GM19351 (cell line): ENCODE data around the gene ZMYM4.

ENCODE experiments used
- ATAC-seq: cut with Tn5 transposase; IDR thresholded peaks from one replicate; pipeline ENCODE4 v1.9.1; 2021; ENCODE audit warnings: mild to moderate bottlenecking, moderate library complexity; ENCODE audit not compliant: unreplicated experiment

Gene ZMYM4

GRCh38 chr1:35274197-35274596 lies 5.7 kb downstream of the ZMYM4 start:
- ATAC-seq = no peak

GRCh38 chr1:35278886-35279554 lies 10.5 kb downstream of the ZMYM4 start:
- ATAC-seq = no peak

GRCh38 chr1:35279555-35279904 lies 11.0 kb downstream of the ZMYM4 start:
- no peak for ATAC-seq

DNA sequence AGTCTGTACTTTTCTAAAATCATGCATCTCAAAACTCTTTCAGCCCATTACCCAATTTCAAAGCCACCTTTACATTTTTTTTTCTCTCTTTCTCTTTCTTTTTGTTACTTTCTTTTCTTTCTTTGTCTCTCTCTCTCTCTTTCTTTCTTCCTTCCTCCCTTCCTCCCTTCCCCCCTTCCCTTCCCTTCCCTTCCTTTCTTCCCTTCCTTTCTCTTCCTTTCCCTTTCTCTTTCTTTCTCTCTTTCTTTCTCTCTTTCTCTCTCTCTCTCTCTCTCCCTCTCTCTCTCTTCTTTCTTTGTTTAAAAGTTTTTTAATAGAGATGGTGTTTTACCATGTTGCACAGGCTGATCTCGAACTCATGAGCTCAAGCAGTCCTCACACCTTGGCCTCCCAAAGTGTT lies 11.5 kb downstream of the ZMYM4 start:
- ATAC-seq = no peak

DNA sequence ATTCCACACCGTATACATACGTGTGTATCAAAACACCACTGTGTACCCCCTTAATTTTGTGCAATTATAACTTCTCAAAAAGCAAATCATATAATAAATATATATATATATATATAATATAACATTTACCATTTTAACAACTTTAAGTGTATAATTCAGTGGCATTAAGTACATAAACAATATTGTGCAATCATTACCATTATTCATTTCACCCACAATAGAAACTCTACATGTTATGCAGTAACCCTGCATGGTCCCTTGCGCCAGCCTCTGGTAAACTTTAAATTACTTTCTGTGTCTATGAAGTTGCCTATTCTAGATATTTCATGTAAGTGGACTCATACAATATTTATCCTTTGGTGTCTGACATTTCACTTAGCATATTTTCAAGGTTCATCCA lies 13.1 kb downstream of the ZMYM4 start:
- no peak for ATAC-seq

- ATAC-seq = no peak
Measured at GRCh38 chr1:35282172-35282571, 13.7 kb downstream of the ZMYM4 start.

DNA sequence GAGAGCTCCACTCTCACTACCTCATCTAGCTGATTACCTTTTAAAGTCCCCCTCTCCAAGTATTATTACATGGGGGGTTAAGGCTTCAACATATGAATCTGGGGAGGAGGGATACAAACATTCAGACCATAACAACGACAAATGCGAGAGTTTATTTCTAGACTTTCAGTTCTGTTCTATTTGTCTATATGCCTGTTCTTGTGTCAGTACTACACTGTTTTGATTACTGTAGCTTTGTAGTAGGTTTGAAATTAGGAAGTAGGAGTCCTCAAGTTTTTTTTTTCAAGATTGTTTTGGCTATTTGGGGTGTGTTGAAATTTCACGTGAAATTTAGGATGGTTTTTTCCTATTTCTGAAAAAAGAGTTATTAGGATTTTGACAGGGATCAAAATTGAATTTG lies 16.3 kb downstream of the ZMYM4 start:
- no peak for ATAC-seq

DNA sequence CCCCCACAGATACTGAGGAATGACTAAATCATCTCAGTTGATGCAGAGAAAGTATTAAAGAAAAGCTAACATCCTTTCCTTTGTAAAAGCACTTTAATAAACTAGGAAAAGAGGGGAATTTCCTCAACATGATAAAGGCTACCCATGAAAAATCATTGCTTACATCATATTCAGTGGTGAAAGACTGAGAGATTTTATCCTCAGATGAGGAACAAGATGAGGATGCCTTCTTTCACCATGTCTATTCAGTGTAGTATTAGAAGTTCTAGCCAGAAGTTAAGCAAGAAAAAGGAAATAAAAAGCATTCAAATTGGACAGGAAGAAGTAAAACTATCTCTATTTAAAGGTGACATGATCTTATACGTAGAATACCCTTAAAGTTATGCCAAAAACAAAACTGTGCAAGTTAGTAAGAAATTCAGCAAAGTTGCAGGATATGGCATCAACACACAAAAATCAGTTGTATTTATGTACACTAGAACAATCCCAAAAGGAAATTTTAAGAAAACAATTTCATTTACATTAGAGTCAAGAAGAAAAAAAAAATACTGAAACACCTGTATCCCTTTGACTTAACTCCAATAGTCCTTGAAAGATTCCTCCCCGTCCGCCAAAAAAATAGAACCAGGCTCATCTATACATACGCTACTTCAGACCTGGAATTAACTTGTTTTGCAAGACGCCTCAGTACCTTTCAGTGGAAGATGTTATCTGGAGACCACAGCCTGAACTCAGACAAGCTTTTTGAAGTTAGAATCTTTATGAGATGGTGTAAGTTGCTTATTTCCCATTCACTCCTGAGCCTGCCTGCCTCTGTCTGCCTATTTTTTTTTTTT lies 17.5 kb downstream of the ZMYM4 start:
- no peak for ATAC-seq

GRCh38 chr1:35287807-35288640 lies 19.5 kb downstream of the ZMYM4 start:
- no peak for ATAC-seq

DNA sequence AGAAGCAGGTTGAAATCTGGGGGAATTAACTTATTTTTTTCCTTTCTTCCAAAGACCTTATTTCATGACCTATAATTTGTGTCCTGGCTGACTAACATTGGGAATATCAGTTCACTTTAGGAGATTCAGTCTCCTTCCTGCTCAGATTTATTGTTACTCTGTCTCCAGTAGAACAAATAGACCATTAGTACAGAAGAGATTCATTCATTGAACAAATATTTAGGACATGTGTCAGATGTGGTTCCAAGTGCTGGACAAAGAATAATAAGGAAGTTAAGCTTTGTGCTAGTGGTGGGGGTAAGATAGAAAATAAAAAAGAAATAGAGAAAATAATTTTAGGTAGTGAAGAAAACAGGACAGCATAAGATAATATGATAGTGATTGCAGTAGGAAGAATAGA lies 20.3 kb downstream of the ZMYM4 start:
- ATAC-seq = no peak

- ATAC-seq = no peak
Measured at GRCh38 chr1:35290452-35290851, 21.9 kb downstream of the ZMYM4 start.

DNA sequence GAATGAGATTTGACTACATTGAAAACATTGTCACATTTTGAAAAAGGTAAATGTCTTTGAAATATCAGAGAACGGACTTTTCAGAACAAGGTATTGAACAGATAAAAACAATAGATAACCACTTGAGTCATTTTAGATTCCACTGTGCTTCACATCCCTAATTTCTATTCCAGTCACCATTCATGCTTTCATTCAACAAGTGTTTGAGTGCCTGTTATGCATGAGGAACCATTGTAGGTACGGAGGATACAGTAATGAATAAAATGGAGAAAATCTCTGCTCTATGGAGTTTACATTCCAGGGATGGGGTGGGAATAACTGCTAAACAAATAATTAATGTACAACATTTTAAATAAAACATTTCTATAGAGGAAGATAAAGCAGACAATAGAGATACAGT lies 26.3 kb downstream of the ZMYM4 start:
- ATAC-seq = no peak

DNA sequence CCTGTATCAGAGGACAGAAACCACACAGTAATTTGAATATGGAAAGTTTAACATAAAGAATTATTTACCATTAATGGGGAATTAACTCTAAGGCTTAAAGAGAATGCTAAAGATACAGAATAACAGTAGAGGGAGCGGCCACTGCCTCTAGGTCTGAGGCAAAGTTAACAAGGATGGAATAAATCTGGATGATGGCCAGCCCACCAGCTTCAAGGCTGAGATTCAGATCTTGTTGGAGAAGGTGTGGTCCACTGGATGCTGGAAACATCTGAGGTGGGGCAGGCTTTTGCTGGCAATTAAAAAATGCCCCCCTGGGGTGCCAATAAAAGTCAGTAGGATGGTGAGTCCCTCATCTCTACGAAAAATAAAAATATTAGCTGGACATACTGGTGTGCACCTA lies 29.4 kb downstream of the ZMYM4 start:
- ATAC-seq = no peak

DNA sequence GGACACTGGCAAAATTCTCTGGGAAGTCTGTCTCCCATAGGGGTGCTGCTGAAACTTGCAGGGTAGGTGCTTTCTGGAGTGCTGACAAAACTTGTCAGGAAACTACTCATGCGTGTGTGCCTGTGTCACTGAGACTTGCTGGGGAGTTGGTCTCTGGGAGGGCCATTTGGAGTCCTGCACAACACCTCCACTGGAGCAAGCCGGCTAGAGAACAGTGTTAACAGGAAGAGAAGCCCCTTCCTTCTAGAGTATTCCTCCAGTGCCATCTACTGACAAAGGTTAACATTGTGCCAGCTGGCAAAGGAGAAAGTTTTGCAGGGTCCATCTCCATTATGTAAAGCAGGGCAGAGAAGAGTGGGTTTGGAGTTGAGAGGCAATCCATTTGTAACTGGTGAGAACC lies 30.0 kb downstream of the ZMYM4 start:
- no peak for ATAC-seq

DNA sequence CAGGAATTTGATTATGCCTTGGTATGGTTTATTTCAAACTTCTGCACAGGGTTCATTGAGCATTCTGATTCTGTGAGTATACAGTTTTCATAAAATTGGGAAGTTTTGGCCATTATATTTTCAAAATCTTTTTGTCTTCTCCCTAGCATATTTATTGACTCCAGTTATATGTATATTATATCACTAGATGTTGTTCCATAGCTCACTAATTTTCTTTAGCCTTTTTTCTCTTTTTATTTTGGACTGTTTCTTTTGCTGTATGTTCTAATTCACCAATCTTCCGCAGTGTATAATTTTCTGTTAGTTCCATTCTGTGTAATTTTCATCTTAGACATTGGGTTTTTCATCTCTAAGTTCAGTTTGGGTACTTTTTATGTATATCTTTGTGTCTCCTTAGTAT lies 31.9 kb downstream of the ZMYM4 start:
- ATAC-seq = no peak

GRCh38 chr1:35301674-35302392 lies 33.3 kb downstream of the ZMYM4 start:
- ATAC-seq = no peak

DNA sequence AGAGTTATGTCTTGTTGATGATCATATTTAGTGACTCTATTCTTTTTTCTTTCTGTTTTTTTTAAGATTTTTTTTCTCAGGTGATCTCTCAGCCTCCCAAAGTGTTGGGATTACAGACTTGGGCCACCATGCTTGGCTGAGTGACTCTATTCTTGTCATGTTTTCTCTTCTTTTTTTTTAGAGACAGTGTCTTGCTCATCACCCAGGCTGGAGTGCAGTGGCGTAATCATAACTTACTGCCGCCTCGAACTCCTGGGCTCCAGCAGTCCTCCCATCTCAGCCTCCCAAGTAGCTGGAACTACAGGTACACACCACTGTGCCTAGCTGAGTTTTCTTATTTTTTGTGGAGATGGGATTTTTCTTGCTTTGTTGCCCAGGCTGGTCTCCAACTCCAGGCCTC lies 36.9 kb downstream of the ZMYM4 start:
- no peak for ATAC-seq

DNA sequence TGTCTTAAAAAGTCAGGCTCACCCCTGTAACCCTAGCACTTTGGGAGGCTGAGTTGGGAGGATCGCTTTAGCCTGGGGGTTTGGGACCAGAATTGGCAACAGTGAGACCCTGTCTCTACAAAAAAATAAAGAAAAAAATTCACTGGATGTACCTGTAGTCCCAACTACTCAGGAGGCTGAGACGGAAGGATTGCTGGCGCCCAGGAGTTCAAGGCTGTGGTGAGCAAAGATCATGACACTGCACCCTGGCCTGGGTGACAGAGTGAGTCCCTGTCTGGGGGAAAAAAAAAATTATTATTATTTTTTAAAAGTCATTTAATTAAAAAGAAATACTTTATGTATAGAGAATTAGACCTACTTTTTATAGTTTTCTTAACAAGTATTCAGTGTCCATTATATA lies 47.1 kb downstream of the ZMYM4 start:
- no peak for ATAC-seq

- ATAC-seq = no peak
Measured at GRCh38 chr1:35316264-35316663, 47.8 kb downstream of the ZMYM4 start.

GRCh38 chr1:35319988-35320713 lies 51.6 kb downstream of the ZMYM4 start:
- ATAC-seq = no peak
